ENCODE measurements around the gene USP28.

DNA sequence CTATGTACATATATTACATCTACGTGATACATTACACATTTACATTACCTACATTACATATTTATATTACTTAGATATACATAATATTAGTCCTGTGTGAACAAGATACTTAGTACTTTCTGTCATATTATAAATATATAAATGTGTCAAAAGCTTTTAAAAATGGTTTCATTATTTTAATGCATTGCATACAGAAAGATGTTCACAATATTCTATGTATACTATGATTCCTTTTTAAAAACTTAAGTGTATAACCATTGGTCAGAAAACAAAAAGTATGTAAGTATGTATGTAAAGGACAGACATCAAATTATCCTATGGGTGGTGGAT lies 101.2 kb downstream of the USP28 start:
- TF ChIP-seq, protein P1, sequence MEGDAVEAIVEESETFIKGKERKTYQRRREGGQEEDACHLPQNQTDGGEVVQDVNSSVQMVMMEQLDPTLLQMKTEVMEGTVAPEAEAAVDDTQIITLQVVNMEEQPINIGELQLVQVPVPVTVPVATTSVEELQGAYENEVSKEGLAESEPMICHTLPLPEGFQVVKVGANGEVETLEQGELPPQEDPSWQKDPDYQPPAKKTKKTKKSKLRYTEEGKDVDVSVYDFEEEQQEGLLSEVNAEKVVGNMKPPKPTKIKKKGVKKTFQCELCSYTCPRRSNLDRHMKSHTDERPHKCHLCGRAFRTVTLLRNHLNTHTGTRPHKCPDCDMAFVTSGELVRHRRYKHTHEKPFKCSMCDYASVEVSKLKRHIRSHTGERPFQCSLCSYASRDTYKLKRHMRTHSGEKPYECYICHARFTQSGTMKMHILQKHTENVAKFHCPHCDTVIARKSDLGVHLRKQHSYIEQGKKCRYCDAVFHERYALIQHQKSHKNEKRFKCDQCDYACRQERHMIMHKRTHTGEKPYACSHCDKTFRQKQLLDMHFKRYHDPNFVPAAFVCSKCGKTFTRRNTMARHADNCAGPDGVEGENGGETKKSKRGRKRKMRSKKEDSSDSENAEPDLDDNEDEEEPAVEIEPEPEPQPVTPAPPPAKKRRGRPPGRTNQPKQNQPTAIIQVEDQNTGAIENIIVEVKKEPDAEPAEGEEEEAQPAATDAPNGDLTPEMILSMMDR (IDR thresholded peaks at IDR 0.05): no peak
- TF ChIP-seq POLR2A (IDR thresholded peaks at IDR 0.05): no peak

All from body of pancreas (tissue), 4 donors.